GM23338 (cell line): Measurements from ENCODE around the gene NIN.

ENCODE experiments used
- CREB1 ChIP-seq: fragments of 250-450 bp; sonication (Bioruptor Pico); IDR thresholded peaks from 2 replicates; pipeline ENCODE4 v1.5.0; 2020; ENCODE audit warnings: low read depth, mild to moderate bottlenecking, moderate library complexity
- CTCF ChIP-seq, 2 experiments: fragments of 200-600 bp in 1 of 2; sonication (generic) in 1 of 2; conservative IDR thresholded peaks; 2 replicates each; pipeline versions ENCODE4 v1.5.1 to v1.6.1; 2016 to 2017; ENCODE audit warnings: antibody characterized with exemption in 2 of 2, low read depth in 2 of 2, mild to moderate bottlenecking in 2 of 2, moderate library complexity in 1 of 2
- ETS1 ChIP-seq: IDR thresholded peaks from 2 replicates; pipeline ENCODE4 v1.6.1; 2016; ENCODE audit warnings: antibody characterized with exemption
- EZH2 ChIP-seq: fragments of 200-600 bp; sonication (generic); IDR thresholded peaks from one replicate; pipeline ENCODE4 v1.8.0; 2017; ENCODE audit warnings: antibody characterized with exemption, mild to moderate bottlenecking, low read depth; ENCODE audit not compliant: unreplicated experiment
- EZH2phosphoT487 ChIP-seq: fragments of 200-600 bp; sonication (generic); IDR thresholded peaks from one replicate; pipeline ENCODE4 v1.8.1; 2018; ENCODE audit warnings: antibody characterized with exemption; ENCODE audit not compliant: unreplicated experiment
- JUNB ChIP-seq: IDR thresholded peaks from one replicate; pipeline ENCODE4 v1.6.1; 2016; ENCODE audit warnings: antibody characterized with exemption; ENCODE audit not compliant: unreplicated experiment
- NANOG ChIP-seq: IDR thresholded peaks from 2 replicates; pipeline ENCODE4 v1.6.1; 2016; ENCODE audit warnings: antibody characterized with exemption, borderline replicate concordance
- POLR2AphosphoS5 ChIP-seq: IDR thresholded peaks from 2 replicates; pipeline ENCODE4 v1.6.1; 2016; ENCODE audit warnings: antibody characterized with exemption, low read depth
- REST ChIP-seq: IDR thresholded peaks from one replicate; pipeline ENCODE4 v1.6.1; 2018; ENCODE audit warnings: antibody characterized with exemption; ENCODE audit not compliant: unreplicated experiment
- STAT1 ChIP-seq: IDR thresholded peaks from one replicate; pipeline ENCODE4 v1.6.1; 2016; ENCODE audit warnings: antibody characterized with exemption; ENCODE audit not compliant: unreplicated experiment
- ZNF114 ChIP-seq: fragments of 250-450 bp; sonication (Bioruptor Pico); IDR thresholded peaks from 2 replicates; pipeline ENCODE4 v1.5.0; 2020; ENCODE audit warnings: mild to moderate bottlenecking, moderate library complexity
- ZNF331 ChIP-seq: fragments of 250-450 bp; sonication (Bioruptor Pico); IDR thresholded peaks from 2 replicates; pipeline ENCODE4 v1.5.0; 2020; ENCODE audit warnings: low read depth, mild to moderate bottlenecking, moderate library complexity
- ZNF462 ChIP-seq: fragments of 250-450 bp; sonication (Bioruptor Pico); IDR thresholded peaks from 2 replicates; pipeline ENCODE4 v1.5.0; 2020; ENCODE audit warnings: mild to moderate bottlenecking, moderate library complexity

- peak; percentile 58 to 67 for TF ChIP-seq CTCF (conservative IDR thresholded peaks at IDR 0.05; ENCODE audit: low read depth in 2 of 2)
- no peak for TF ChIP-seq EZH2
- TF ChIP-seq REST: no peak
- no peak; the same call in 1 of the 2 replicates for TF ChIP-seq ZNF462 (CRISPR knock-in tag)
- TF ChIP-seq POLR2AphosphoS5: no peak
- no peak for TF ChIP-seq JUNB
- no peak for TF ChIP-seq STAT1
- no peak for TF ChIP-seq CREB1 (CRISPR knock-in tag)
- no peak for TF ChIP-seq ZNF331
- no peak for TF ChIP-seq ETS1
- no peak for TF ChIP-seq EZH2phosphoT487
- TF ChIP-seq ZNF114: no peak
- no peak for TF ChIP-seq NANOG
These were observed 116.4 kb downstream of the NIN start for GRCh38 chr14:50714450-50715073.
